GM18526 (cell line): ENCODE results near the gene CALR.

Experiments used
- POLR2A ChIP-seq: IDR thresholded peaks from 3 replicates; pipeline ENCODE4 v1.6.1; 2011; ENCODE audit not compliant: insufficient read length; ENCODE audit errors: extremely low read depth

CALR gene

GRCh38 chr19:12946731-12947496 is 8.5 kb downstream of the CALR start:
- no peak for TF ChIP-seq POLR2A

GRCh38 chr19:12947702-12948611 is 9.5 kb downstream of the CALR start:
- TF ChIP-seq POLR2A: no peak

DNA sequence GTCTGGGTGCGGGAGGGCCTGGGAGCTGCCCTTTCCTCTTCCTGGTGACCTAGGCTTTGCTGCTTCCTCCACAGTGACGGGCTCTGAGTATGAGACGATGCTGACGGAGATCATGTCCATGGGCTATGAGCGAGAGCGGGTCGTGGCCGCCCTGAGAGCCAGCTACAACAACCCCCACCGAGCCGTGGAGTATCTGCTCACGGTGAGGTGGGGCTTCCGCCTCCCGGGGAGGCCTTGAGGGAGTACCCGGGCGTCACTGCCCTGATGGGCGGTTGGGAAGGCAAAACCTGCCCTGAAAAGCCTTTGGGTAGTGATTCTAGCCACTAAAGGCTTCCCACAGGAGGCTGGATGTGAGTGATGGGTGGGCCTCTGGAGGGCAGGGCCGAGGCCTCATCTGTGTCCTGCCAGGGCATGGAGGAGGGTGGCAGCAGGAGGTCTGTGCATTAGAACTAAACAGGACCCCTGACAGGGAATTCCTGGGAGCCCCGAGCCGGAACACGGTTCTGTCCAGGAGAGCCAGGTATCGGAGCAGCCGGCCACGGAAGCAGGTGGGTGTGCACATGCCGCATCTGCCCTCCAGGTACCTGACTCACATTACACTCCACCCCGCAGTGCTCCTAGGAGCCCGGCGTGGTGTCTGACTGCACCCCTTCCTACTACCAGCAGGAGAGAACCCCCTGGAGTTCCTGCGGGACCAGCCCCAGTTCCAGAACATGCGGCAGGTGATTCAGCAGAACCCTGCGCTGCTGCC is 10.4 kb downstream of the CALR start:
- no peak for TF ChIP-seq POLR2A

GRCh38 chr19:12949363-12950283 is 11.2 kb downstream of the CALR start:
- TF ChIP-seq POLR2A: no peak

GRCh38 chr19:12952488-12953137 is 14.2 kb downstream of the CALR start:
- TF ChIP-seq POLR2A: no peak

GRCh38 chr19:12953138-12953798 is 14.9 kb downstream of the CALR start:
- TF ChIP-seq POLR2A: no peak

- no peak for TF ChIP-seq POLR2A
Measured at GRCh38 chr19:12953799-12954611, 15.6 kb downstream of the CALR start.

DNA sequence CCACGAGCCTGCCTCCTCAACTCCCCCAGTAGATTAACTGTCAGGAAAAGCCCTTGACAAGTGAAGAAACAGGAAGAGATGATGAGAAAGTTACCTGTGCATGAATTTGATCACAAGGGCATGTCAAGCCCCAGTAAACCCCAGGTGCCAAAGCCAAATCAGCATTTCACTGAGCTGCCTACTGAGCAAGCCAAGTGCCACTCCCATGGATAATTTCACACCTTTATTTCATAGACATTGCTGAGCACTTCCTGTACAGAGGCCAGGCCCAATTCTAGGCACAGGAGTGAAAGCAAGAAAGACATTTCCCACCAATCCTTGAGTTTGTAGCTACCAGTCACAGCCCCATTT is 16.2 kb downstream of the CALR start:
- no peak for TF ChIP-seq POLR2A

DNA sequence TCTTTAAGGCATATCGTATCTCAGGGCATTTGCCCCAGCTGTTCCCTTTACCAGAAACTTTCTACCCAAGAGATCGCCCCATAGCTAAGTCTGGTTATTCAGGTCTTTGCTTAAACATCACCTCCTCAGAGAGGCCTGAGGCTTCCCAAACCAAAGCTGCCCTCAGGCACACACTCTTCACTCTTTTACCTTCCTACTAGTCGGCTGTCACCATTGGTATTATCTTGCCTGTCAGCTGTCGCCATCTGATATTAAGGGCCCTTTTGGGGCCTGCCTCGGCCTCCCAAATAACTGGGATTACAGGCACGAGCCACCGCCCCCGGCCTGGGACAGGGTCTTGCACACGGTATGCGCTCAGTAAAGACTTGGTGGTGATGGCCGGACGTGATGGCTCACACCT is 17.6 kb downstream of the CALR start:
- TF ChIP-seq POLR2A: no peak

- TF ChIP-seq POLR2A: peak; percentile 95
Measured at GRCh38 chr19:12956446-12957388, 18.3 kb downstream of the CALR start, which contains the start of gene GADD45GIP1. TSS of gene GADD45GIP1 (minus strand) at chr19:12957223. CDS start at chr19:12957212, 11 bp downstream.

- no peak for TF ChIP-seq POLR2A
Measured at GRCh38 chr19:12959481-12959880, 21.1 kb downstream of the CALR start.
